GM12892 (cell line): ENCODE results near the gene SUV39H1.

ENCODE experiments used
- POLR2A ChIP-seq: IDR thresholded peaks from 2 replicates; pipeline ENCODE4 v1.6.1; 2011; ENCODE audit warnings: low read depth, low read length, control low read depth
- POLR2AphosphoS5 ChIP-seq: IDR thresholded peaks from 2 replicates; pipeline ENCODE4 v1.6.1; 2011; ENCODE audit warnings: low read depth, low read length, control low read depth
- TAF1 ChIP-seq: IDR thresholded peaks from 2 replicates; pipeline ENCODE4 v1.6.1; 2011; ENCODE audit warnings: low read depth, mild to moderate bottlenecking, control low read depth, low read length, borderline replicate concordance

DNA sequence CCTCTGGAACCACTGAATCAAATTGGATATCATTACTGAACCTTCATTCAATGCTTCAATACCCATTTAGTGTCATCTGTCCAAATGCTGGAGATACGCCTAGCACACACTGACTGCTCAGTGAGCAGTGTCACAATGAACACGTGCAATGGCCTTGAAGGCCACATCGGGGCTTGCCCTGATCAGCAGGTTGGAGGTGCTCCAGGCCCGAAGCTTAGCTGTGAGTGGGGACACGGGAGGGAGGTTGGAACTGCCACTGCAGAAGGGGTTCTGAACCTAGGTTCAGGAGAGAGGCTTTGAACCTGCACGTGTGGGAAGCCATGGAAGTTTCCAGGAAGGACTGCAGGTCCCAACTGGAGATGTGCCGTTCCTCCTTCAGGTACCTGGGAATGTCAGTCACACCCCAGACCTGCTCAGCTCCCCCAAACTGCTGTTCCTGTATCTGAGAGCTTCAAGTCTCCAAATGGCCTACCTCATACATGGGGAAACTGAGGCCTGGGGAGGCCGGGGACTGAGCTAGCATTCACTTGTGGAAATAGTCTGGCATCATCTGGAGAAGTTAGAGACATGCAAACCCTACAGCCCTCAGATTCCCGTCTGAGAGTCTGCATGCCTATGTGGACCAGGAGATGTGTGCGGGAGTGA lies 14.9 kb upstream of the SUV39H1 start:
- TF ChIP-seq POLR2A (no peak), POLR2AphosphoS5 (no peak), TAF1 (no peak)
